Upper lobe of left lung (tissue), 4 donors: Measurements from ENCODE around the gene FHIT.

ENCODE experiments used
- EP300 ChIP-seq, 4 donors: sonication (generic); formaldehyde crosslinking; IDR thresholded peaks; one replicate each; pipeline ENCODE4 v1.5.1; 2017; ENCODE audit warnings: antibody characterized with exemption in 4 of 4, control low read depth in 2 of 4
- POLR2A ChIP-seq, 4 donors: fragments of 450-650 bp; IDR thresholded peaks; one replicate each; pipeline ENCODE4 v1.5.1; 2016 to 2017; ENCODE audit warnings: antibody characterized with exemption in 4 of 4, mild to moderate bottlenecking in 2 of 4
- POLR2AphosphoS5 ChIP-seq, 2 donors: sonication (generic); formaldehyde crosslinking; IDR thresholded peaks; one replicate each; pipeline ENCODE4 v1.5.1; 2017; ENCODE audit warnings: antibody characterized with exemption in 2 of 2
- TF ChIP-seq, protein P1 (sequence below), 6 experiments: fragments of 450-650 bp in 4 of 6; fragments of 200-600 bp in 2 of 6; sonication (generic) in 2 of 6; IDR thresholded peaks; one replicate each; pipeline ENCODE4 v1.5.1; 2016 to 2019; ENCODE audit warnings: antibody characterized with exemption in 6 of 6

DNA sequence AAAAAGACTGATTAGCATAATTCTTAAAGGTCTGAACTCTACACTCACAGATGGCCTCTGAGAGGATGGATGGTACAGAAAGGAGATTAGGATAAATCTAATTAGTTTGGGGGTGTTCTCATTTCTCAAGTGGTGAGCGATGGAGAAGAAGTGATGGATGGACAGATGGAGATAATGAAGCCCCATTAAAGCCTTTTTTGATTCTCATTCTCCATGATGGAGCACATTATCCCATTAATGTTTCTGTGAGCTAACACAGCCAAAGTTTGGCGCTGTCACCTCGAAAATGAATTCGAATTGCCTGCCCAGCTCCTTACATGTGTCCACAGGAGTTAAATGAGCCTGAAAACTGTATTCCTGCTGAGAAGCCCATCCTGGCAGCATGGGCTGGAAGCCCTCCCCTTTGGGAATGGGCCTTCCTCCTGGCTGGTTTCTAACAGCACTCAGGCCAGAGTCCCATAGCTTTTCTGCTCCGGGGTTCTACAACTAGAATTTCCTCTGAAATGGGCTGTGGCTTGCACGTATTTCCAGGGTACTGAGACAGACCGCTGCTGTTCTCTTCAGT is 1475.4 kb downstream of the FHIT start:
- TF ChIP-seq, protein P1, sequence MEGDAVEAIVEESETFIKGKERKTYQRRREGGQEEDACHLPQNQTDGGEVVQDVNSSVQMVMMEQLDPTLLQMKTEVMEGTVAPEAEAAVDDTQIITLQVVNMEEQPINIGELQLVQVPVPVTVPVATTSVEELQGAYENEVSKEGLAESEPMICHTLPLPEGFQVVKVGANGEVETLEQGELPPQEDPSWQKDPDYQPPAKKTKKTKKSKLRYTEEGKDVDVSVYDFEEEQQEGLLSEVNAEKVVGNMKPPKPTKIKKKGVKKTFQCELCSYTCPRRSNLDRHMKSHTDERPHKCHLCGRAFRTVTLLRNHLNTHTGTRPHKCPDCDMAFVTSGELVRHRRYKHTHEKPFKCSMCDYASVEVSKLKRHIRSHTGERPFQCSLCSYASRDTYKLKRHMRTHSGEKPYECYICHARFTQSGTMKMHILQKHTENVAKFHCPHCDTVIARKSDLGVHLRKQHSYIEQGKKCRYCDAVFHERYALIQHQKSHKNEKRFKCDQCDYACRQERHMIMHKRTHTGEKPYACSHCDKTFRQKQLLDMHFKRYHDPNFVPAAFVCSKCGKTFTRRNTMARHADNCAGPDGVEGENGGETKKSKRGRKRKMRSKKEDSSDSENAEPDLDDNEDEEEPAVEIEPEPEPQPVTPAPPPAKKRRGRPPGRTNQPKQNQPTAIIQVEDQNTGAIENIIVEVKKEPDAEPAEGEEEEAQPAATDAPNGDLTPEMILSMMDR (IDR thresholded peaks at IDR 0.05), result no peak
- TF ChIP-seq POLR2AphosphoS5 (IDR thresholded peaks at IDR 0.05), result no peak
- no peak for TF ChIP-seq POLR2A (IDR thresholded peaks at IDR 0.05)
- TF ChIP-seq EP300 (IDR thresholded peaks at IDR 0.05), result no peak
